PFSK-1 (cell line): ENCODE results near the gene FETUB.

ENCODE experiments used
- FOXP2 ChIP-seq: optimal IDR thresholded peaks from 2 replicates; pipeline ENCODE3; 2011; ENCODE audit warnings: borderline replicate concordance, control low read depth, inconsistent platforms; ENCODE audit not compliant: insufficient read depth; ENCODE audit errors: extremely low read length, extremely low read depth
- POLR2AphosphoS5 ChIP-seq: IDR thresholded peaks from 2 replicates; pipeline ENCODE4 v1.6.1; 2012; ENCODE audit warnings: low read depth, mild to moderate bottlenecking, control low read depth, low read length, moderate library complexity
- TAF1 ChIP-seq: IDR thresholded peaks from 2 replicates; pipeline ENCODE4 v1.6.1; 2012; ENCODE audit warnings: low read length, control low read depth, borderline replicate concordance; ENCODE audit not compliant: insufficient read depth

GRCh38 chr3:186625600-186626042, 14.6 kb upstream of the FETUB start:
- TF ChIP-seq POLR2AphosphoS5 (no peak), FOXP2 (no peak), TAF1 (no peak)
